Subcutaneous adipose tissue (tissue), 4 donors: ENCODE measurements around the gene PALLD. TPM values are rescaled to one million over a fixed set of nuclear protein-coding genes. Genes with fewer than 3 reads are reported as not detected.

Experiments
- total RNA-seq, 4 donors: library from RNA; depleted of rRNA; stranded (reverse); fragments of >200 nt; gene quantifications; one replicate each; pipeline ENCODE4 v1.1.0, GENCODE V29; 2016
- TF ChIP-seq, protein P1 (sequence below): fragments of 450-650 bp; IDR thresholded peaks from one replicate; pipeline ENCODE4 v1.5.1; 2016; ENCODE audit warnings: low read depth, mild to moderate bottlenecking, control low read depth, antibody characterized with exemption, moderate library complexity

PALLD gene
- total RNA-seq, 4 donors from 2014 or later = 94.1 to 118 (median 110) TPM

DNA sequence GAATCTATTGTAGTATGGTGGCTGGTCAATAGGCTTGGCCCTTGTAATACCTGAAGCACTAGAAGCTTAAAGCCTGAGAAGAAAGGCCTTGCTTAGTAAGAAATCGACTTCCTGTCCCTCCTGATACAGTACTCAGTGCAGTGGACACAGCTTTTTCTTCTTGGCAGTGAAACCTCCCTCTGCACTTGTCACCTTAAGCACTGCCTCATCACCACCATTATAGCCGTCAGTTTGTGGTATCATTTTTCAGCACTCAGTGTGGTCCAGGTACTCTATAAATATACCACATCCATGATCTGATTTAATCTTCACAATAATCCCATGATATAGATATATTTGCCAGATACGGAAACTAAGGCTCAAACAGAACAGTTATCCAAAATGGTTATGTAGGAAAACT lies 75.2 kb downstream of the PALLD start:
- TF ChIP-seq, protein P1, sequence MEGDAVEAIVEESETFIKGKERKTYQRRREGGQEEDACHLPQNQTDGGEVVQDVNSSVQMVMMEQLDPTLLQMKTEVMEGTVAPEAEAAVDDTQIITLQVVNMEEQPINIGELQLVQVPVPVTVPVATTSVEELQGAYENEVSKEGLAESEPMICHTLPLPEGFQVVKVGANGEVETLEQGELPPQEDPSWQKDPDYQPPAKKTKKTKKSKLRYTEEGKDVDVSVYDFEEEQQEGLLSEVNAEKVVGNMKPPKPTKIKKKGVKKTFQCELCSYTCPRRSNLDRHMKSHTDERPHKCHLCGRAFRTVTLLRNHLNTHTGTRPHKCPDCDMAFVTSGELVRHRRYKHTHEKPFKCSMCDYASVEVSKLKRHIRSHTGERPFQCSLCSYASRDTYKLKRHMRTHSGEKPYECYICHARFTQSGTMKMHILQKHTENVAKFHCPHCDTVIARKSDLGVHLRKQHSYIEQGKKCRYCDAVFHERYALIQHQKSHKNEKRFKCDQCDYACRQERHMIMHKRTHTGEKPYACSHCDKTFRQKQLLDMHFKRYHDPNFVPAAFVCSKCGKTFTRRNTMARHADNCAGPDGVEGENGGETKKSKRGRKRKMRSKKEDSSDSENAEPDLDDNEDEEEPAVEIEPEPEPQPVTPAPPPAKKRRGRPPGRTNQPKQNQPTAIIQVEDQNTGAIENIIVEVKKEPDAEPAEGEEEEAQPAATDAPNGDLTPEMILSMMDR = no peak

DNA sequence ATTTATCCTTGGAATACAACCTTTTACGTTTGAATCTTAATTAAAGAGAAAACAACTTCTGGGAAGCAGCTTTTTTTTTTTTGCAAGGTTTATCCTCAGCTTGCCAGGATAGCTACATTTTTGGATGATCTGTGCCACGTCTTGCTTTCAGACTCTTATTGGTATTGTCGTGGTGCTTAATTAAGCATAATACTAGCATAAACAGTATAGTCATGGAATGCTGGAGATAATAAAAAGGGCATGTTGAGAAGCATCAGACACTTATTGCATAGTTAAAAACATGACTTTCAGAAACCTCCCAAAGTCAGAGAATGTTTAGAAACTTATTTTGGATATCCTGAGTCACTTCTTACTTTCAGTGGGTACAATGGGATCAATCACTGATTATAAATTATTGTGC lies 77.0 kb downstream of the PALLD start:
- TF ChIP-seq, protein P1 = no peak

DNA sequence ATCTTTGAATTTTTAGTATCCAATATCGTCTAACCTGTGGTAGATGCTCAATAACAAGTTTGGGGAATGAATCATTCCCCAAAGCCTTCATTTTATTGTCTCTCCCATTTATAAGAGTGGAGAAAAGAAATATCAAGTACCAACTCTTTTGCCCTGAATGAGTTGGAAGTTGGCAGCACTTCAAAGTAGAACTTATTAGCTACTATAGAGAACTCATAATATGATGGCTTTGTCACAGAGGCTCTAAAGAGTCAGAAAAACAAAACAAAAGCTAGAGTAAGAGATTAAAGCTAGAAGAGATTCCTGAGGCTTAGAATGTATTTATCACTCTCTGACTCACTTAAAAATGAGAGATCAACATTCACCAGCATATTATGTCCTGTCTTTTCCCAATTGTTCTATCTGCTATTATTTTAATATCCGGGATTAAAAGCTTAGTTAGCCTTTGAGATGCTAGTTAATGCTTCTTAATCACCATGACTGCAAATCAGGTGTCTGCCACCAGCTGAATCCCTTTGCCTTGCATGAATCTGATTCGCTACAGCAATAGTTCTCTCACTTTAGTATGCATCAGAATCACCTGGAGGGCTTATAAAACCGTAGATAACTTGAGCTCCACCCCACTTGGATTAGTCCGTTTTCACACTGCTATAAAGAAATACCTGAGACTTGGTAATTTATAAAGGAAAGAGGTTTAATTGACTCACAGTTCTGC lies 77.9 kb downstream of the PALLD start:
- TF ChIP-seq, protein P1 = no peak

DNA sequence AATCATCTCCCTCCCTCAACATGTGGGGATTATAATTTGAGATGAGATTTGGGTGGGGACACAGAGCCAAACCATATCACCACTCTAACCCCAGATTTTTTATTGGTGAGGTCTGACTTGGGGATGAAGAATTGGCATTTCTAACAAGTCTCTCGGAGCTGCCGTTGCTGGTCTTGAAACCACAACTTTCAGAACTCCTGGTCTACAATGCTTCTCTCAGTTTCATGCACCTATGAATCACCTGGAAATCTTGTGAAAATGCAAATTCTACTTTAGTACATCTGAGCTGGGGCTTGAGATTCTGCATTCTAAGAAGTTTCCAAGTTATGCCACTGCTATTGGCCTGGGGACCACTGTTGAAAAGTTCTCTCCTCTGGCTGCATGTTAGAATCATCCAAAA lies 78.6 kb downstream of the PALLD start:
- TF ChIP-seq, protein P1 = no peak

DNA sequence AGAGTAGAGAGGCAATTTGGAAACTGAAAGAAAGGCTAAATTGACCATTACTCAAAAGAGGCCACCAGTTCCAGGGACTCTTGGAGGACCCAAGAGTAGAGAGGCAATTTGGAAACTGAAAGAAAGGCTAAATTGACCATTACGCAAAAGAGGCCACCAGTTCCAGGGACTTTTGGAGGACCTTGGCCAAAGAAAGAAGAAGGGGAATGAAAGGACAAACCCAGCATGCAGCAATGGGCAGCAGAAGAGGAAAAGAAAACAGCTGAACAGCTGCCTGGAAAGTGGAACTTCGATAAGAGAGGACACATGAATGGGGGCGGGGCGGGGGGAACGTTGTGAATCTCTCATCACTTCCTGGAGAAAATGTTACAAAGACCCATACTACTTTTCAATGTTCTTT lies 80.8 kb downstream of the PALLD start:
- TF ChIP-seq, protein P1 = no peak

DNA sequence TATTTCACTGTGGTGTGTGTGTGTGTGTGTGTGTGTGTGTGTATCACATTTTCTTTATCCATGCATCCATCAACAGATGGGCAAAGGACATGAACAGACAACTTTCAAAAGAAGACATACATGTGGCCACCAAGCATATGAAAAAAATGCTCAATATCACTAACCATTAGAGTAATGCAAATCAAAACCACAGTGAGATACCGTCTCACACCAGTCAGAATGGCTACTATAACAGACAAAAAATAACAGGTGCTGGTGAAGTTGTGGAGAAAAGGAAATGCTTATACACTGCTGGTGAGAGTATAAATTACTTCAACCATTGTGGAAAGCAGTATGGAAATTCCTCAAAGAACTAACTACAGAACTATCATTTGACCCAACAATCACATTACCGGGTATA lies 83.4 kb downstream of the PALLD start:
- TF ChIP-seq, protein P1 = no peak

DNA sequence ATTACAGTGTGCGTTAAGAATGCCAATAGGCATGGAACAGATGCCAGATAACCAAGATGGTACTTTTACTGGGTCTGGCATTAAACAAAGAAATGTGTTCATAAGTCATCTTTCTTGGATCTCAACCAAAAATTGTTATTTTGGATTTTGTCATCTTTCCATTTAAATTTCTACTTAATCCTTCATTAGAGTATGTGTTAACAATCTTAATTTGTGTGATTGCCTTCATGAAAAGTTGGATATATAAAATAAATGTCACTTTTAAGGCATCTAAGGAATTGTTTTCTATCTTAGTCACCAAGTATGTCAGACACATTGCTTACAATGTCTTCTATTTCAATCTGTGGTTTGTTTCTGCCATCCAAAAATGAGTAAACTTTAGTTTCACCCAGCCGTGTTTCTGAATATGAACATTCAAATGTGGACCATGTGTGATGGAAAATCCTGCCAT lies 87.5 kb downstream of the PALLD start:
- TF ChIP-seq, protein P1 = no peak
